Measurements from ENCODE around the gene WBP2. TPM values are rescaled to one million over a fixed set of nuclear protein-coding genes. Genes with fewer than 3 reads are reported as not detected.
A peak's percentile ranks its signal among the peaks of the same experiment; 100 is the strongest.

The WBP2 gene
- total and polyA plus RNA-seq, 2 of the 13 experiments (the other 11 are each of a cell fraction or from before 2014, with no cell fraction given) = 29.2 to 29.5 TPM

GRCh38 chr17:75843577-75844529 is 11.3 kb downstream of the WBP2 start, which contains the start of gene UNC13D (continued):
- TF ChIP-seq, protein P1, sequence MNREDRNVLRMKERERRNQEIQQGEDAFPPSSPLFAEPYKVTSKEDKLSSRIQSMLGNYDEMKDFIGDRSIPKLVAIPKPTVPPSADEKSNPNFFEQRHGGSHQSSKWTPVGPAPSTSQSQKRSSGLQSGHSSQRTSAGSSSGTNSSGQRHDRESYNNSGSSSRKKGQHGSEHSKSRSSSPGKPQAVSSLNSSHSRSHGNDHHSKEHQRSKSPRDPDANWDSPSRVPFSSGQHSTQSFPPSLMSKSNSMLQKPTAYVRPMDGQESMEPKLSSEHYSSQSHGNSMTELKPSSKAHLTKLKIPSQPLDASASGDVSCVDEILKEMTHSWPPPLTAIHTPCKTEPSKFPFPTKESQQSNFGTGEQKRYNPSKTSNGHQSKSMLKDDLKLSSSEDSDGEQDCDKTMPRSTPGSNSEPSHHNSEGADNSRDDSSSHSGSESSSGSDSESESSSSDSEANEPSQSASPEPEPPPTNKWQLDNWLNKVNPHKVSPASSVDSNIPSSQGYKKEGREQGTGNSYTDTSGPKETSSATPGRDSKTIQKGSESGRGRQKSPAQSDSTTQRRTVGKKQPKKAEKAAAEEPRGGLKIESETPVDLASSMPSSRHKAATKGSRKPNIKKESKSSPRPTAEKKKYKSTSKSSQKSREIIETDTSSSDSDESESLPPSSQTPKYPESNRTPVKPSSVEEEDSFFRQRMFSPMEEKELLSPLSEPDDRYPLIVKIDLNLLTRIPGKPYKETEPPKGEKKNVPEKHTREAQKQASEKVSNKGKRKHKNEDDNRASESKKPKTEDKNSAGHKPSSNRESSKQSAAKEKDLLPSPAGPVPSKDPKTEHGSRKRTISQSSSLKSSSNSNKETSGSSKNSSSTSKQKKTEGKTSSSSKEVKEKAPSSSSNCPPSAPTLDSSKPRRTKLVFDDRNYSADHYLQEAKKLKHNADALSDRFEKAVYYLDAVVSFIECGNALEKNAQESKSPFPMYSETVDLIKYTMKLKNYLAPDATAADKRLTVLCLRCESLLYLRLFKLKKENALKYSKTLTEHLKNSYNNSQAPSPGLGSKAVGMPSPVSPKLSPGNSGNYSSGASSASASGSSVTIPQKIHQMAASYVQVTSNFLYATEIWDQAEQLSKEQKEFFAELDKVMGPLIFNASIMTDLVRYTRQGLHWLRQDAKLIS (CRISPR knock-in tag; IDR thresholded peaks at IDR 0.05) = 0 out of 2 replicates have a peak, but pooled peaks have one; percentile 32
- no peak for TF ChIP-seq PHF5A (CRISPR knock-in tag; IDR thresholded peaks at IDR 0.05; ENCODE audit: low read depth, unreplicated experiment)
- TF ChIP-seq ZNF235 (CRISPR knock-in tag; IDR thresholded peaks at IDR 0.05; ENCODE audit: borderline replicate concordance) = no peak
- TF ChIP-seq ZKSCAN5 (CRISPR knock-in tag; IDR thresholded peaks at IDR 0.05) = peak; percentile 94
- no peak for TF ChIP-seq GPN1 (CRISPR knock-in tag; IDR thresholded peaks at IDR 0.05; ENCODE audit: borderline replicate concordance)
- TF ChIP-seq PLRG1 (conservative IDR thresholded peaks at IDR 0.05) = no peak
- TF ChIP-seq EEA1 (CRISPR knock-in tag; IDR thresholded peaks at IDR 0.05; ENCODE audit: borderline replicate concordance) = peak; percentile 17; the same call in 1 of the 2 replicates
- TF ChIP-seq SUZ12 (IDR thresholded peaks at IDR 0.05; ENCODE audit: low read depth, low read length) = no peak
- TF ChIP-seq ZNF362 (CRISPR knock-in tag; IDR thresholded peaks at IDR 0.05; ENCODE audit: borderline replicate concordance) = no peak
- TF ChIP-seq ZNF326 (CRISPR knock-in tag; IDR thresholded peaks at IDR 0.05; ENCODE audit: borderline replicate concordance) = no peak
- no peak for TF ChIP-seq ZNF709 (CRISPR knock-in tag; IDR thresholded peaks at IDR 0.05)
- TF ChIP-seq ZNF772 (CRISPR knock-in tag; IDR thresholded peaks at IDR 0.05) = peak; percentile 44; the same call in 1 of the 2 replicates
- TF ChIP-seq GATA4 (IDR thresholded peaks at IDR 0.05; ENCODE audit: borderline replicate concordance, low read depth) = peak; percentile 48
- TF ChIP-seq SOX6 (IDR thresholded peaks at IDR 0.05) = no peak
- TF ChIP-seq SOX6 (CRISPR knock-in tag; IDR thresholded peaks at IDR 0.05) = no peak
- TF ChIP-seq RFX5 (IDR thresholded peaks at IDR 0.05; ENCODE audit: low read depth, low read length) = no peak
- no peak for TF ChIP-seq JUN (CRISPR knock-in tag; IDR thresholded peaks at IDR 0.05)
- TF ChIP-seq ZBTB21 (CRISPR knock-in tag; IDR thresholded peaks at IDR 0.05) = no peak
- TF ChIP-seq ZSCAN25 (CRISPR knock-in tag; IDR thresholded peaks at IDR 0.05) = peak; percentile 70
- TF ChIP-seq CBX1 (IDR thresholded peaks at IDR 0.05; ENCODE audit: low read depth) = no peak
- peak; percentile 7 to 48; a peak in 2 of 4 replicates for TF ChIP-seq KLF16 (CRISPR knock-in tag; IDR thresholded peaks at IDR 0.05)
- TF ChIP-seq BATF2 (CRISPR knock-in tag; IDR thresholded peaks at IDR 0.05) = no peak
- no peak for TF ChIP-seq KDM5A (IDR thresholded peaks at IDR 0.05; ENCODE audit: borderline replicate concordance, low read length)
- TF ChIP-seq ZNF570 (CRISPR knock-in tag; IDR thresholded peaks at IDR 0.05; ENCODE audit: borderline replicate concordance) = no peak
- TF ChIP-seq ZNF746 (CRISPR knock-in tag; IDR thresholded peaks at IDR 0.05) = 0 out of 2 replicates have a peak, but pooled peaks have one; percentile 17
- TF ChIP-seq MIER2 (CRISPR knock-in tag; IDR thresholded peaks at IDR 0.05) = no peak

Measured in HepG2 (cell line).